PC-9 (cell line): ENCODE data around the gene ZNF148.

Source experiments
- CTCF ChIP-seq: fragments of 200-600 bp; sonication (generic); conservative IDR thresholded peaks from 2 replicates; pipeline ENCODE4 v1.6.1; 2017; ENCODE audit warnings: mixed run types, antibody characterized with exemption, mild to moderate bottlenecking, moderate library complexity
- EZH2 ChIP-seq: fragments of 200-600 bp; sonication (generic); IDR thresholded peaks from 2 replicates; pipeline ENCODE4 v1.8.0; 2017; ENCODE audit warnings: antibody characterized with exemption, low read depth

- TF ChIP-seq CTCF (no peak), EZH2 (no peak)
Observed at GRCh38 chr3:125349055-125349454, 26.1 kb downstream of the ZNF148 start.
